Liver (tissue), 9 donors: ENCODE measurements around the gene ZNHIT2. TPM values are rescaled to one million over a fixed set of nuclear protein-coding genes. Genes with fewer than 3 reads are reported as not detected.
A peak's percentile ranks its signal among the peaks of the same experiment; 100 is the strongest.

ENCODE experiments used
- DNase-seq: peaks from one replicate; pipeline ENCODE4 v3.0.0-alpha.2; 2017; ENCODE audit warnings: low spot score
- H3K27ac ChIP-seq, 2 donors: one replicate each; pipeline ENCODE4 v1.7.0; 2013; ENCODE audit warnings: inconsistent platforms in 2 of 2, low read length in 2 of 2, control low read depth in 1 of 2, low read depth in 1 of 2, mild to moderate bottlenecking in 1 of 2
- H3K27me3 ChIP-seq, 4 donors: one replicate each; pipeline versions ENCODE4 v1.6.1 to v1.7.0; 2013; ENCODE audit warnings: low read length in 3 of 4, inconsistent platforms in 1 of 4, mild to moderate bottlenecking in 1 of 4, moderate library complexity in 1 of 4; ENCODE audit not compliant: control insufficient read depth in 4 of 4, insufficient read depth in 4 of 4
- H3K36me3 ChIP-seq, 4 donors: one replicate each; pipeline versions ENCODE4 v1.6.1 to v1.7.0; 2013; ENCODE audit warnings: low read length in 3 of 4, mild to moderate bottlenecking in 3 of 4, low read depth in 1 of 4, moderate library complexity in 1 of 4; ENCODE audit not compliant: control insufficient read depth in 4 of 4, insufficient read depth in 3 of 4
- H3K4me1 ChIP-seq, 4 donors: one replicate each; pipeline versions ENCODE4 v1.6.1 to v1.7.0; 2013; ENCODE audit warnings: low read length in 3 of 4, mild to moderate bottlenecking in 3 of 4, moderate library complexity in 1 of 4; ENCODE audit not compliant: control insufficient read depth in 4 of 4, insufficient read depth in 4 of 4
- H3K4me3 ChIP-seq, 3 donors: one replicate each; pipeline versions ENCODE4 v1.6.1 to v1.7.0; 2013; ENCODE audit warnings: low read length in 3 of 3, control low read depth in 1 of 3, low read depth in 1 of 3, mild to moderate bottlenecking in 1 of 3
- H3K9ac ChIP-seq, 2 donors: one replicate each; pipeline ENCODE4 v1.7.0; 2013; ENCODE audit warnings: low read length in 2 of 2, mild to moderate bottlenecking in 2 of 2, moderate library complexity in 2 of 2, control low read depth in 1 of 2, low read depth in 1 of 2
- H3K9me3 ChIP-seq, 4 donors: one replicate each; pipeline versions ENCODE4 v1.6.1 to v1.7.0; 2013; ENCODE audit warnings: low read length in 3 of 4; ENCODE audit not compliant: control insufficient read depth in 4 of 4
- EGR1 ChIP-seq, 2 donors: IDR thresholded peaks; 2 replicates each; pipeline ENCODE4 v1.6.1; 2016 to 2018; ENCODE audit warnings: antibody characterized with exemption in 2 of 2, low read depth in 2 of 2
- FOXA1 ChIP-seq: IDR thresholded peaks from 2 replicates; pipeline ENCODE4 v1.6.1; 2016; ENCODE audit warnings: antibody characterized with exemption
- GABPA ChIP-seq, 2 donors: IDR thresholded peaks in 1 of 2; conservative IDR thresholded peaks in 1 of 2; 2 replicates each; pipeline ENCODE4 v1.6.1; 2016; ENCODE audit warnings: antibody characterized with exemption in 2 of 2, mild to moderate bottlenecking in 1 of 2, moderate library complexity in 1 of 2
- HNF4A ChIP-seq, 2 donors: conservative IDR thresholded peaks; 2 replicates each; pipeline ENCODE4 v1.6.1; 2016; ENCODE audit warnings: antibody characterized with exemption in 2 of 2, mild to moderate bottlenecking in 2 of 2
- HNF4G ChIP-seq: IDR thresholded peaks from 2 replicates; pipeline ENCODE4 v1.6.1; 2016; ENCODE audit warnings: antibody characterized with exemption
- JUND ChIP-seq, 2 donors: IDR thresholded peaks; 2 replicates each; pipeline ENCODE4 v1.6.1; 2016; ENCODE audit warnings: antibody characterized with exemption in 2 of 2
- NR2F2 ChIP-seq: IDR thresholded peaks from 2 replicates; pipeline ENCODE4 v1.6.1; 2016; ENCODE audit warnings: antibody characterized with exemption
- RAD21 ChIP-seq, 2 donors: IDR thresholded peaks; 2 replicates each; pipeline ENCODE4 v1.6.1; 2016; ENCODE audit warnings: antibody characterized with exemption in 2 of 2, mild to moderate bottlenecking in 2 of 2
- RXRA ChIP-seq, 2 donors: IDR thresholded peaks; 2 replicates each; pipeline ENCODE4 v1.6.1; 2017 to 2018; ENCODE audit warnings: antibody characterized with exemption in 2 of 2, mild to moderate bottlenecking in 1 of 2
- SP1 ChIP-seq: IDR thresholded peaks from 2 replicates; pipeline ENCODE4 v1.6.1; 2018; ENCODE audit warnings: antibody characterized with exemption, mild to moderate bottlenecking
- TAF1 ChIP-seq: conservative IDR thresholded peaks from 2 replicates; pipeline ENCODE4 v1.6.1; 2016; ENCODE audit warnings: antibody characterized with exemption, mild to moderate bottlenecking
- YY1 ChIP-seq: IDR thresholded peaks from 2 replicates; pipeline ENCODE4 v1.6.1; 2016; ENCODE audit warnings: antibody characterized with exemption, mild to moderate bottlenecking
- WGBS: extraction: QIAGEN DNeasy Blood & Tissue Kit; methylation state at CpG from one replicate; pipeline ENCODE4 v1.1.7; 2013; 5-methylcytosine and 5-hydroxymethylcytosine counted together
- polyA plus RNA-seq, 2 donors: library from polyadenylated mRNA; stranded (reverse) in 1 of 2; unstranded in 1 of 2; fragments of 200-250 nt in 1 of 2; fragments of >200 nt in 1 of 2; fragmentation: Nextera tagmentation in 1 of 2; extraction: Ambion mirVana in 1 of 2; gene quantifications; one replicate each; pipeline versions ENCODE4 v1.2.1 to v1.2.3, GENCODE V29; 2013 to 2015
- total RNA-seq, 2 donors: library from RNA; depleted of rRNA; stranded (reverse); fragments of >200 nt; gene quantifications; one replicate each; pipeline ENCODE4 v1.2.3, GENCODE V29; 2014
- TF ChIP-seq, protein P1 (sequence below): IDR thresholded peaks from 2 replicates; pipeline ENCODE4 v1.6.1; 2016; ENCODE audit warnings: antibody characterized with exemption, mild to moderate bottlenecking
- TF ChIP-seq, protein P2 (sequence below): IDR thresholded peaks from 2 replicates; pipeline ENCODE4 v1.6.1; 2016; ENCODE audit warnings: antibody characterized with exemption
- TF ChIP-seq, protein P3 (sequence below): IDR thresholded peaks from 2 replicates; pipeline ENCODE4 v1.6.1; 2016; ENCODE audit warnings: antibody characterized with exemption
- TF ChIP-seq, protein P4 (sequence below): fragments of 150-350 bp; IDR thresholded peaks from 2 replicates; pipeline ENCODE4 v1.5.1; 2017; ENCODE audit warnings: improper control_type of control experiment, low read depth, low read length; ENCODE audit not compliant: missing input control
- donor health status: healthy.
- donor health status: healthy.
- donor health status: healthy.
- donor health status: healthy.
- donor health status: healthy.

ZNHIT2 gene
- total and polyA plus RNA-seq, 4 donors: 2.2 to 13.9 (median 6.1) TPM

DNA sequence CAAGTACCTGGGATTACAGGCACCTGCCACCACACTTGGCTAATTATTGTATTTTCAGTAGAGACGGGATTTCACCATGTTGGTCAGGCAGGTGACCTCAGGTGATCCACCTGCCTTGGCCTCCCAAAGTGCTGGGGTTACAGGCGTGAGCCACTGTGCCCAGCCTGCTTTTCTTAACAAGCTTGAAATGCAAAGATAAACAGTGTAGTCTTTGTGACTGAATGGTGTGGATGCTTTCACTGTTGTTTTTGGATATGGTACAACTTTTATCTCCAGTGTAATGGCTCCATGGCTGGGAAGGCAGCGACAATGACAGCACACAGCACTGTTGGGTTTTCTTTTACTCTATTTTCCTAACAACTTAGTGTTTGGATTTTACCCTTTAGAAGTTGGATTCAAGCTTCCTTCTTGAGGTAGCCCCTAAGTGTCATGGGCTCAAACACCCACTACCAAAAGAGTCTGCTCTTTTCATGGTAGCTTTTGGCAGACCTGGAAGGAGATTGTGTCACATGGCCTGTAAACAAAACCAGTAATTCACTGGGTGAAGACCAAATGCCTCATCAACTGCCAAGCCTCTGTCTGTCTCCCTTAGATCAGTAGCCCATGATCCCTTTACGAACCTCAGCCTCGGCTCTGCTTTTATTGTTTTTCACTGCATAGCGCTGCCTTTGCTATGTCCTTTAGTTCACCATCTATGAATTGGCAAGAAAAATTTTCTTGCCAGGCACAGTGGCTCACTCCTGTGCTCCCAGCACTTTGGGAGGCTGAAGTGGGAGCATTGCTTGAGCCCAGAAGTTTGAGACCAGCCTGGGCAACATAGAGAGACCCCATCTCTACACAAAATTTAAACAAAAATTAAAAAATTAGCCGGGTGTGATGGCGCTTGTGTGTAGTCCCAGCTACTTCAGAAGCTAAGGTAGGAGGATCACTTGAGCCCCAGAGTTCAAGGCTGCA, 15.1 kb downstream of the ZNHIT2 start (continued):
- TF ChIP-seq, protein P1, sequence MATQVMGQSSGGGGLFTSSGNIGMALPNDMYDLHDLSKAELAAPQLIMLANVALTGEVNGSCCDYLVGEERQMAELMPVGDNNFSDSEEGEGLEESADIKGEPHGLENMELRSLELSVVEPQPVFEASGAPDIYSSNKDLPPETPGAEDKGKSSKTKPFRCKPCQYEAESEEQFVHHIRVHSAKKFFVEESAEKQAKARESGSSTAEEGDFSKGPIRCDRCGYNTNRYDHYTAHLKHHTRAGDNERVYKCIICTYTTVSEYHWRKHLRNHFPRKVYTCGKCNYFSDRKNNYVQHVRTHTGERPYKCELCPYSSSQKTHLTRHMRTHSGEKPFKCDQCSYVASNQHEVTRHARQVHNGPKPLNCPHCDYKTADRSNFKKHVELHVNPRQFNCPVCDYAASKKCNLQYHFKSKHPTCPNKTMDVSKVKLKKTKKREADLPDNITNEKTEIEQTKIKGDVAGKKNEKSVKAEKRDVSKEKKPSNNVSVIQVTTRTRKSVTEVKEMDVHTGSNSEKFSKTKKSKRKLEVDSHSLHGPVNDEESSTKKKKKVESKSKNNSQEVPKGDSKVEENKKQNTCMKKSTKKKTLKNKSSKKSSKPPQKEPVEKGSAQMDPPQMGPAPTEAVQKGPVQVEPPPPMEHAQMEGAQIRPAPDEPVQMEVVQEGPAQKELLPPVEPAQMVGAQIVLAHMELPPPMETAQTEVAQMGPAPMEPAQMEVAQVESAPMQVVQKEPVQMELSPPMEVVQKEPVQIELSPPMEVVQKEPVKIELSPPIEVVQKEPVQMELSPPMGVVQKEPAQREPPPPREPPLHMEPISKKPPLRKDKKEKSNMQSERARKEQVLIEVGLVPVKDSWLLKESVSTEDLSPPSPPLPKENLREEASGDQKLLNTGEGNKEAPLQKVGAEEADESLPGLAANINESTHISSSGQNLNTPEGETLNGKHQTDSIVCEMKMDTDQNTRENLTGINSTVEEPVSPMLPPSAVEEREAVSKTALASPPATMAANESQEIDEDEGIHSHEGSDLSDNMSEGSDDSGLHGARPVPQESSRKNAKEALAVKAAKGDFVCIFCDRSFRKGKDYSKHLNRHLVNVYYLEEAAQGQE: no peak
- peak in 1 of 2 donors; percentile 10 for TF ChIP-seq RAD21 (IDR thresholded peaks at IDR 0.05)
- TF ChIP-seq, protein P2, sequence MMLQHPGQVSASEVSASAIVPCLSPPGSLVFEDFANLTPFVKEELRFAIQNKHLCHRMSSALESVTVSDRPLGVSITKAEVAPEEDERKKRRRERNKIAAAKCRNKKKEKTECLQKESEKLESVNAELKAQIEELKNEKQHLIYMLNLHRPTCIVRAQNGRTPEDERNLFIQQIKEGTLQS: peak; percentile 33
- peak; percentile 74 for TF ChIP-seq SP1
- TF ChIP-seq YY1: peak; percentile 94
- TF ChIP-seq, protein P3, sequence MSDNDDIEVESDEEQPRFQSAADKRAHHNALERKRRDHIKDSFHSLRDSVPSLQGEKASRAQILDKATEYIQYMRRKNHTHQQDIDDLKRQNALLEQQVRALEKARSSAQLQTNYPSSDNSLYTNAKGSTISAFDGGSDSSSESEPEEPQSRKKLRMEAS: no peak
- TF ChIP-seq NR2F2: no peak
- TF ChIP-seq GABPA (IDR thresholded peaks at IDR 0.05 in 1 of 2, conservative IDR thresholded peaks at IDR 0.05 in 1 of 2): peak in 1 of 2 donors; percentile 66

DNA sequence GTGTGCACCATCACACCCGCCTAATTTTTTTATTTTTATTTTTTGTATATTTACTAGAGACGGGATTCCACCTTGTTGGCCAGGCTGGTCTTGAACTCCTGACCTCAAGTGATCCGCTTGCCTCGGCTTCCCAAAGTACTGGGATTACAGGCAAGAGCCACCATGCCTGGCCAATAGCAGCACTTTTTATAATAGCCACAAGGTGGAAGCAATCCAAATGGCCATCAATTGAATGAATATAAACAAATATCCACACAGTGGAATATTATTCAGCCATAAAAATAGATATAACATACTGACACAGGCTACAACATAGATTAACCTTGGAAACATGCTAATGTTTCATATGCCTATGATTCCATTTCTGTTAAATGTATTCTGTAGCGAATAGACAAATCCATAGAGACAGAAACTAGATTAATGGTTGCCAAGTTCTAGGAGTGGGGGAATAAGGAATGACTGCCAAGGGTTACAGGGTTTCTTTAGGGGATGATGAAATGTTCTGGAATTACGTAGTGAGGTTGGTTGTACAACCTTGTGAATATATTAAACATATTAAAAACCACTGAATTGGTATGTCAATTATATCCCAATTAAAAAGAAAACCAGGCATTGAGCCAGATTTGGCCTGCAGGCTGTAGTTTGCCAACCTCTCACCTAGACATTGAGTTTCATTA, 16.7 kb downstream of the ZNHIT2 start:
- H3K36me3 ChIP-seq: peaks cover 0 to 6% (median 2%) of the 10 kb centered on the region in 4 donors
- no peaks in the 10 kb centered on the region for H3K27me3 ChIP-seq
- no peak overlapping the region for H3K9ac ChIP-seq
- TF ChIP-seq RAD21 (IDR thresholded peaks at IDR 0.05) (no peak), RXRA (IDR thresholded peaks at IDR 0.05) (peak in 1 of 2 donors; percentile 18)
- H3K4me1 ChIP-seq: peaks cover 11 to 47% (median 36%) of the 10 kb centered on the region in 4 donors
- DNase-seq: no peak
- 77% methylated on average over 6 of the region's 6 CpGs for WGBS
- no peaks in the 10 kb centered on the region for H3K9me3 ChIP-seq
- no peak overlapping the region for H3K4me3 ChIP-seq
- H3K27ac ChIP-seq: peak overlapping the region in 1 of 2 donors; percentile 14

DNA sequence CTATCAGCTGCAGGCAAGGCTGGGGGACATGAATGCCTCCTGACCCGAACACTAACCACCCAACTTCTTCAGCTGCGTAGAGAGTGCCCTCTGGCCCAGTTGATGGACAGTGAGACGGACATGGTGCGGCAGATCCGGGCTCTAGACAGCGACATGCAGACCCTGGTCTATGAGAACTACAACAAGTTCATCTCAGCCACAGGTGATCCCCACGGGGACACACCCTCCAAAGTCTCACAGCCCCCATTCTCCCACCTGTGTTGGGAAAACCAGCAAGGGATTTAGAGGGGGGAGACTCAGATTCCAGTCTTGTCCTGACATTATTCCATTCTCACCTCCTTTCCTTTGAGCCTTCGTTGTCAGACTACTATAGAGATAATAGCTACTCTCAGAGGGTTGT, 20.6 kb downstream of the ZNHIT2 start:
- Histone ChIP-seq H3K27me3 (no peaks in the 10 kb centered on the region), H3K4me3 (peak overlapping the region in 2 of 3 donors; percentile 72 to 85), H3K4me1 (peaks cover 7 to 25% (median 25%) of the 10 kb centered on the region in 4 donors), H3K27ac (peak overlapping the region; percentile 82 to 88), H3K9me3 (no peaks in the 10 kb centered on the region), H3K36me3 (peaks cover 0 to 6% (median 0%) of the 10 kb centered on the region in 4 donors), H3K9ac (peak overlapping the region in 1 of 2 donors; percentile 53)
- 32% methylated on average over 8 of the region's 8 CpGs for WGBS
- no peak for DNase-seq
- TF ChIP-seq, protein P4, sequence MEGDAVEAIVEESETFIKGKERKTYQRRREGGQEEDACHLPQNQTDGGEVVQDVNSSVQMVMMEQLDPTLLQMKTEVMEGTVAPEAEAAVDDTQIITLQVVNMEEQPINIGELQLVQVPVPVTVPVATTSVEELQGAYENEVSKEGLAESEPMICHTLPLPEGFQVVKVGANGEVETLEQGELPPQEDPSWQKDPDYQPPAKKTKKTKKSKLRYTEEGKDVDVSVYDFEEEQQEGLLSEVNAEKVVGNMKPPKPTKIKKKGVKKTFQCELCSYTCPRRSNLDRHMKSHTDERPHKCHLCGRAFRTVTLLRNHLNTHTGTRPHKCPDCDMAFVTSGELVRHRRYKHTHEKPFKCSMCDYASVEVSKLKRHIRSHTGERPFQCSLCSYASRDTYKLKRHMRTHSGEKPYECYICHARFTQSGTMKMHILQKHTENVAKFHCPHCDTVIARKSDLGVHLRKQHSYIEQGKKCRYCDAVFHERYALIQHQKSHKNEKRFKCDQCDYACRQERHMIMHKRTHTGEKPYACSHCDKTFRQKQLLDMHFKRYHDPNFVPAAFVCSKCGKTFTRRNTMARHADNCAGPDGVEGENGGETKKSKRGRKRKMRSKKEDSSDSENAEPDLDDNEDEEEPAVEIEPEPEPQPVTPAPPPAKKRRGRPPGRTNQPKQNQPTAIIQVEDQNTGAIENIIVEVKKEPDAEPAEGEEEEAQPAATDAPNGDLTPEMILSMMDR: no peak
- TF ChIP-seq HNF4G: no peak
- TF ChIP-seq HNF4A (conservative IDR thresholded peaks at IDR 0.05): no peak
- no peak for TF ChIP-seq EGR1 (IDR thresholded peaks at IDR 0.05; ENCODE audit: low read depth in 2 of 2)
- no peak for TF ChIP-seq SP1
- no peak for TF ChIP-seq TAF1
- TF ChIP-seq FOXA1: no peak
- TF ChIP-seq, protein P1: no peak
- no peak for TF ChIP-seq NR2F2
- no peak for TF ChIP-seq GABPA (IDR thresholded peaks at IDR 0.05 in 1 of 2, conservative IDR thresholded peaks at IDR 0.05 in 1 of 2)
- TF ChIP-seq YY1: no peak
- TF ChIP-seq, protein P2: no peak
- no peak for TF ChIP-seq RAD21 (IDR thresholded peaks at IDR 0.05)
- no peak for TF ChIP-seq RXRA (IDR thresholded peaks at IDR 0.05)
- no peak for TF ChIP-seq JUND (IDR thresholded peaks at IDR 0.05)
- TF ChIP-seq, protein P3: no peak
